Breast epithelium (tissue), 4 donors: ENCODE measurements around the gene BCL2L1. TPM values are rescaled to one million over a fixed set of nuclear protein-coding genes. Genes with fewer than 3 reads are reported as not detected.
"Not testable (repeated sequence)": the region's sequence is repeated elsewhere in the genome, so short reads cannot be mapped to it uniquely, and the experiment has no call there.

ENCODE experiments used
- DNase-seq, 2 donors: peaks; one replicate each; pipeline ENCODE4 v3.0.0-alpha.2; 2019; ENCODE audit warnings: low spot score in 2 of 2
- H3K27ac ChIP-seq, 2 donors: fragments of 200-600 bp; sonication (generic) in 1 of 2; one replicate each; pipeline ENCODE4 v1.5.1; 2016 to 2019; ENCODE audit warnings: mild to moderate bottlenecking in 1 of 2
- H3K27me3 ChIP-seq, 2 donors: fragments of 200-600 bp; sonication (generic) in 1 of 2; one replicate each; pipeline versions ENCODE4 v1.5.1 to v1.6.0; 2017 to 2019; ENCODE audit warnings: control low read depth in 1 of 2, mild to moderate bottlenecking in 1 of 2
- H3K36me3 ChIP-seq: fragments of 200-600 bp; one replicate; pipeline ENCODE4 v1.5.1; 2019
- H3K4me1 ChIP-seq, 2 donors: fragments of 200-600 bp; sonication (generic); one replicate each; pipeline ENCODE4 v1.5.1; 2016 to 2019; ENCODE audit warnings: control low read depth in 1 of 2
- H3K4me3 ChIP-seq, 3 donors: fragments of 200-600 bp; sonication (generic); 1 replicate in 2 of 3; 2 replicates in 1 of 3; pipeline ENCODE4 v1.5.1; 2016 to 2019; ENCODE audit warnings: mild to moderate bottlenecking in 3 of 3, moderate library complexity in 2 of 3
- H3K9me3 ChIP-seq, 2 donors: fragments of 200-600 bp; sonication (generic) in 1 of 2; one replicate each; pipeline ENCODE4 v1.5.1; 2016 to 2019; ENCODE audit warnings: control low read depth in 1 of 2
- POLR2A ChIP-seq: fragments of 450-650 bp; IDR thresholded peaks from one replicate; pipeline ENCODE4 v1.6.1; 2016; ENCODE audit warnings: antibody characterized with exemption, mild to moderate bottlenecking, moderate library complexity
- POLR2AphosphoS5 ChIP-seq, 3 donors: sonication (generic); formaldehyde crosslinking; IDR thresholded peaks; one replicate each; pipeline ENCODE4 v1.6.1; 2017; ENCODE audit warnings: antibody characterized with exemption in 3 of 3
- intact Hi-C: fragments of 100-400 bp; cut with DNase I; formaldehyde crosslinking; loops from one replicate; pipeline ENCODE4 v1.15.1; 2023; ENCODE audit warnings: low total_unique reads
- total RNA-seq, 3 donors: library from RNA; depleted of rRNA; stranded (reverse); fragments of >200 nt; gene quantifications; one replicate each; pipeline ENCODE4 v1.1.0, GENCODE V29; 2016
- TF ChIP-seq, protein P1 (sequence below), 3 donors: fragments of 450-650 bp; IDR thresholded peaks; one replicate each; pipeline ENCODE4 v1.5.1; 2016 to 2017; ENCODE audit warnings: antibody characterized with exemption in 3 of 3, mild to moderate bottlenecking in 3 of 3, moderate library complexity in 3 of 3

The BCL2L1 gene
- total RNA-seq, 3 donors from 2014 or later = 95.1 to 124 (median 117) TPM

DNA sequence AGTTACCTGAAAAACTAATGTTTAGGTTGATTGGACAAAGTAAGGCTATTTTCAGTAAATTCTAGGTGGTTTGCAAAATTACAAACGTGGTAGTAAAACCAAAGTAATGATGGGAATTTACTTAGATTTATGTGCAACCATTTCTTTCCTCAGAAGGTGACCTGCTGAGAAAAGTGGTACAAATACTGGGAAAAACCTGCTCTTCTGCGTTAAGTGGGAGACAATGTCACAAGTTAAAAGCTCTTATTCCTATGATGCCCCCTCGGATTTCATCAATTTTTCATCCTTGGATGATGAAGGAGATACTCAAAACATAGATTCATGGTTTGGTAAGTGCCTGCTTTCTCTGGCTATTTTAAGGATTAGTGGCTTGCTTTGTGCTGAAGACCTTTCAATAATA is 34.6 kb upstream of the BCL2L1 start:
- intact Hi-C loops = no loop called here
- TF ChIP-seq, protein P1, sequence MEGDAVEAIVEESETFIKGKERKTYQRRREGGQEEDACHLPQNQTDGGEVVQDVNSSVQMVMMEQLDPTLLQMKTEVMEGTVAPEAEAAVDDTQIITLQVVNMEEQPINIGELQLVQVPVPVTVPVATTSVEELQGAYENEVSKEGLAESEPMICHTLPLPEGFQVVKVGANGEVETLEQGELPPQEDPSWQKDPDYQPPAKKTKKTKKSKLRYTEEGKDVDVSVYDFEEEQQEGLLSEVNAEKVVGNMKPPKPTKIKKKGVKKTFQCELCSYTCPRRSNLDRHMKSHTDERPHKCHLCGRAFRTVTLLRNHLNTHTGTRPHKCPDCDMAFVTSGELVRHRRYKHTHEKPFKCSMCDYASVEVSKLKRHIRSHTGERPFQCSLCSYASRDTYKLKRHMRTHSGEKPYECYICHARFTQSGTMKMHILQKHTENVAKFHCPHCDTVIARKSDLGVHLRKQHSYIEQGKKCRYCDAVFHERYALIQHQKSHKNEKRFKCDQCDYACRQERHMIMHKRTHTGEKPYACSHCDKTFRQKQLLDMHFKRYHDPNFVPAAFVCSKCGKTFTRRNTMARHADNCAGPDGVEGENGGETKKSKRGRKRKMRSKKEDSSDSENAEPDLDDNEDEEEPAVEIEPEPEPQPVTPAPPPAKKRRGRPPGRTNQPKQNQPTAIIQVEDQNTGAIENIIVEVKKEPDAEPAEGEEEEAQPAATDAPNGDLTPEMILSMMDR (IDR thresholded peaks at IDR 0.05) = no peak
- H3K4me3 ChIP-seq = no peak overlapping the region
- DNase-seq = no peak
- no peak overlapping the region for H3K27ac ChIP-seq
- H3K36me3 ChIP-seq = no peaks in the 10 kb centered on the region
- H3K9me3 ChIP-seq = no peaks in the 10 kb centered on the region
- no peaks in the 10 kb centered on the region for H3K27me3 ChIP-seq
- H3K4me1 ChIP-seq = no peaks in the 10 kb centered on the region

DNA sequence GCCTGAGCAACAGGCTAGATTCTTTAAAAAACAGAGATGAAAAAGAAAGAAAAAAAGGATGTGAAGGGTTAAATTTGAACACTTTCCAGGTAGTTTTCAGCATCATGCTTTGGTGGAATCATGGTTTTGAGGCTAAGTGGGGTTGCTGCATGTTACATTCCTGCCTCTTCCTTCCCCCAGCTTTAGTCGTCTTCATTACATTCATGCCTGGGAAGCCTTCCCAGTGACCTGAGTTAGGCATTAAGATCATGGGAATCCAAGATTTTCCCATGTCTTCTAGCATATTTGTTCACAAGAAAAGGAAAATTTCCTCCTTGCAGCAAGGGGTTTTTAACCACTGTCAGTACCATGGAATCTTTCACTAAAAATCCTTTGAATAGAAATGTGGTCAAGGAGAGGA is 28.5 kb upstream of the BCL2L1 start:
- Histone ChIP-seq H3K27ac (no peak overlapping the region), H3K27me3 (no peaks in the 10 kb centered on the region), H3K4me1 (no peaks in the 10 kb centered on the region), H3K4me3 (no peak overlapping the region), H3K9me3 (no peaks in the 10 kb centered on the region), H3K36me3 (no peaks in the 10 kb centered on the region)
- TF ChIP-seq, protein P1 (IDR thresholded peaks at IDR 0.05) = no peak
- no peak for TF ChIP-seq POLR2A
- TF ChIP-seq POLR2AphosphoS5 (IDR thresholded peaks at IDR 0.05) = no peak
- intact Hi-C loops = no loop called here
- DNase-seq = no peak

DNA sequence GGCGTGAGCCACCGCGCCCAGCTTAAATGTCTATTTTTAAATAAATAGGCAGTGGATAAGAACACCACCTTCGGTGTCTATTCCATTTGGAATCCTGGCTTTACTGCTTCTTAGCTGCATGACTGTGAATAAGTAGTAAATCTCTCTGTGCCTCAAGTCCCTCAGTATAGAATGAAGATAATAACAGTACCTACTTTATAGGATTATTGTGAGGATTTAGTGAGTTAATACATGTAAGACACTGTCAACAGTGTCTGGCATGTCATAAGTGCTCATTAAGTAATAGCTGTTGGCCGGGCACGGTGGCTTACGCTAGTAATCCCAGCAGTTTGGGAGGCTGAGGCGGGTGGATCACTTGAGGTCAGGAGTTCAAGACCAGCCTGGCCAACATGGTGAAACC is 26.6 kb upstream of the BCL2L1 start:
- Histone ChIP-seq H3K36me3 (no peaks in the 10 kb centered on the region), H3K4me1 (no peaks in the 10 kb centered on the region), H3K4me3 (no peak overlapping the region), H3K9me3 (no peaks in the 10 kb centered on the region), H3K27me3 (no peaks in the 10 kb centered on the region), H3K27ac (no peak overlapping the region)
- DNase-seq = no peak
- intact Hi-C loops = no loop called here
- TF ChIP-seq, protein P1 (IDR thresholded peaks at IDR 0.05) = no peak
- TF ChIP-seq POLR2AphosphoS5 (IDR thresholded peaks at IDR 0.05) (no peak), POLR2A (no peak)

DNA sequence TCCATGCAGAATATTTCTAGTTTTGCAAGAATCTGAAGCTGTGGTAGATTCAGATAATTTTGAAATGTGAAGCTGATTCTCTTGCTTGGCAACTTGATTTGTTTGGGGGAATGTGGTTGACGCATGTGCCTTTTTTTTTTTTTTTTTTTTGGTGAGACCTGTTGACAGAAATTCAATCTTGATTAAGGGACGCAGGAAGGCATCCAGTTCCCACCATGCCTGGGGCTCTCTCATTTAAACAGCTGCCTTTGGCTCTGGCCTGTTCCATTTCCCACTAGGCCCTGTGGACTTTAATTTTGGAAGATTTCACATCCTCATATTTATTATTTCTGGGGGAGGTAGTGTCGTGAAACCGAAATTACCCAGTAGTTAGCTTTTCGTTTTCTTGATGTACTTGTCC is 25.0 kb upstream of the BCL2L1 start:
- no peak overlapping the region for H3K27ac ChIP-seq

DNA sequence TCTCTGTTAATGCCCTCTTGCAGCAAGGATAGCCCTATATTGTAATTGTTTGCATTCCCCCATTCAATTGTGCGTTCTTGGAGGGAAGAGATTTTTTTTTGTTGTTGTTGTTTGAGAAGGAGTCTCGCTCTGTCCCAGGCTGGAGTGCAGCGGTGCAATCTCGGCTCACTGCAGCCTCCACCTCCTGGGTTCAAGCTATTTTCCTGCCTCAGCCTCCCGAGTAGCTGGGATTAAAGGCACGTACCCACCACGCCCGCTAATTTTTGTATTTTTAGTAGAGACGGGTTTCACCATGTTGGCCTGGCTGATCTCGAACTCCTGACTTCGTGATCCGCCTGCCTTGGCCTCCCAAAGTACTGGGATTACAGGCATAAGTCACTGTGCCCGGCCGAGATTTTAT is 24.4 kb upstream of the BCL2L1 start:
- H3K4me3 ChIP-seq, DNase-seq, H3K36me3 ChIP-seq, H3K9me3 ChIP-seq, H3K27me3 ChIP-seq, H3K4me1 ChIP-seq, intact Hi-C loops, H3K27ac ChIP-seq: not testable (repeated sequence)

More for the DNA sequence above, 25.0 kb upstream of the BCL2L1 start:
- Histone ChIP-seq H3K36me3 (no peaks in the 10 kb centered on the region), H3K9me3 (no peaks in the 10 kb centered on the region), H3K27me3 (no peaks in the 10 kb centered on the region), H3K4me1 (no peaks in the 10 kb centered on the region), H3K4me3 (no peak overlapping the region)
- no peak for TF ChIP-seq POLR2AphosphoS5 (IDR thresholded peaks at IDR 0.05)
- TF ChIP-seq, protein P1 (IDR thresholded peaks at IDR 0.05) = no peak
- no peak for TF ChIP-seq POLR2A
- DNase-seq = no peak
- intact Hi-C loops = no loop called here
